Neural progenitor cell (in vitro differentiated cells): Measurements from ENCODE around the gene TMEM9B. TPM values are rescaled to one million over a fixed set of nuclear protein-coding genes. Genes with fewer than 3 reads are reported as not detected.

Experiments used
- DNase-seq: peaks from one replicate; pipeline ENCODE4 v3.0.0-alpha.2; 2016; ENCODE audit warnings: low spot score
- H2AFZ ChIP-seq: fragments of 200-600 bp; sonication (generic); replicated peaks from 2 replicates; pipeline ENCODE4 v1.6.1; 2016; ENCODE audit warnings: antibody characterized with exemption
- H3F3A ChIP-seq: fragments of 200-600 bp; sonication (generic); 2 replicates; pipeline ENCODE4 v1.6.1; 2016; ENCODE audit warnings: antibody characterized with exemption, low read depth
- H3K27ac ChIP-seq: fragments of 200-600 bp; sonication (generic); 2 replicates; pipeline ENCODE4 v1.5.1; 2016; ENCODE audit warnings: mild to moderate bottlenecking
- H3K27me3 ChIP-seq: fragments of 200-600 bp; sonication (generic); 2 replicates; pipeline ENCODE4 v1.6.1; 2016; ENCODE audit warnings: mild to moderate bottlenecking, moderate library complexity
- H3K36me3 ChIP-seq: fragments of 200-600 bp; sonication (generic); 2 replicates; pipeline ENCODE4 v1.5.1; 2016
- H3K4me1 ChIP-seq: fragments of 200-600 bp; sonication (generic); 2 replicates; pipeline ENCODE4 v1.6.1; 2016; ENCODE audit warnings: mixed run types
- H3K4me2 ChIP-seq: fragments of 200-600 bp; sonication (generic); 2 replicates; pipeline ENCODE4 v1.6.1; 2016
- H3K4me3 ChIP-seq: fragments of 200-600 bp; sonication (generic); 2 replicates; pipeline ENCODE4 v1.5.1; 2016
- H3K79me2 ChIP-seq: fragments of 200-600 bp; sonication (generic); 2 replicates; pipeline ENCODE4 v1.6.1; 2016; ENCODE audit warnings: low read depth
- H3K9ac ChIP-seq: fragments of 200-600 bp; sonication (generic); 2 replicates; pipeline ENCODE4 v1.6.1; 2016
- H3K9me3 ChIP-seq: fragments of 200-600 bp; sonication (generic); 2 replicates; pipeline ENCODE4 v1.5.1; 2016; ENCODE audit warnings: low read depth
- H4K20me1 ChIP-seq: fragments of 200-600 bp; sonication (generic); 2 replicates; pipeline ENCODE4 v1.6.1; 2016; ENCODE audit warnings: low read depth
- H3K27ac Mint-ChIP-seq: 3 replicates; pipeline ENCODE4 v1.8.0; 2021; ENCODE audit warnings: mixed read lengths
- H3K27me3 Mint-ChIP-seq: 2 replicates; pipeline ENCODE4 v1.8.0; 2022; ENCODE audit warnings: low read depth, mild to moderate bottlenecking, inconsistent platforms, moderate library complexity, mixed read lengths; ENCODE audit not compliant: insufficient read depth
- H3K36me3 Mint-ChIP-seq: 3 replicates; pipeline ENCODE4 v1.8.0; 2021; ENCODE audit warnings: mixed read lengths
- H3K4me1 Mint-ChIP-seq: 3 replicates; pipeline ENCODE4 v1.8.0; 2021; ENCODE audit warnings: mixed read lengths
- H3K4me3 Mint-ChIP-seq: 3 replicates; pipeline ENCODE4 v1.8.0; 2021; ENCODE audit warnings: mild to moderate bottlenecking, moderate library complexity, mixed read lengths
- H3K9me3 Mint-ChIP-seq: 3 replicates; pipeline ENCODE4 v1.8.0; 2020; ENCODE audit warnings: mixed read lengths
- CTCF ChIP-seq: fragments of 200-600 bp; sonication (generic); IDR thresholded peaks from 2 replicates; pipeline ENCODE4 v1.5.1; 2017; ENCODE audit warnings: antibody characterized with exemption, mild to moderate bottlenecking
- EZH2 ChIP-seq: fragments of 200-600 bp; sonication (generic); IDR thresholded peaks from 2 replicates; pipeline ENCODE4 v1.6.1; 2017; ENCODE audit warnings: antibody characterized with exemption, mild to moderate bottlenecking, moderate library complexity
- EZH2phosphoT487 ChIP-seq: fragments of 200-600 bp; sonication (generic); IDR thresholded peaks from 2 replicates; pipeline ENCODE4 v1.6.1; 2017; ENCODE audit warnings: antibody characterized with exemption
- total RNA-seq: library from RNA; depleted of rRNA; stranded (reverse); fragments of >200 nt; gene quantifications from 2 replicates; pipeline ENCODE4 v1.2.3, GENCODE V29; 2015; ENCODE audit warnings: low replicate concordance

The TMEM9B gene
- total RNA-seq, 1 donor from 2014 or later: 17.6 TPM

GRCh38 chr11:8998017-8998416 lies 33.8 kb upstream of the TMEM9B start:
- DNase-seq: no peak
- Histone ChIP-seq H3K4me3 (no peak overlapping the region), H3K9me3 (no peaks in the 10 kb centered on the region), H3K36me3 (no peaks in the 10 kb centered on the region), H3K27ac (no peak overlapping the region), H3F3A (peaks cover 6% of the 10 kb centered on the region), H3K27me3 (peaks cover 33% of the 10 kb centered on the region), H3K79me2 (no peaks in the 10 kb centered on the region), H3K9ac (no peak overlapping the region), H4K20me1 (peaks cover 6% of the 10 kb centered on the region), H3K4me1 (peaks cover 21% of the 10 kb centered on the region), H3K4me2 (no peak overlapping the region), H2AFZ (no peak overlapping the region)
- no peak overlapping the region for H3K4me3 Mint-ChIP-seq
- H3K36me3 Mint-ChIP-seq: no peaks in the 10 kb centered on the region
- no peaks in the 10 kb centered on the region for H3K9me3 Mint-ChIP-seq
- H3K27me3 Mint-ChIP-seq: peaks cover 5% of the 10 kb centered on the region
- no peak for TF ChIP-seq EZH2phosphoT487
- no peak for TF ChIP-seq CTCF
- TF ChIP-seq EZH2: no peak
- H3K4me1 Mint-ChIP-seq: peaks cover 21% of the 10 kb centered on the region
- H3K27ac Mint-ChIP-seq: no peak overlapping the region

GRCh38 chr11:8997451-8997850 lies 33.2 kb upstream of the TMEM9B start:
- Mint-ChIP-seq H3K9me3 (no peaks in the 10 kb centered on the region), H3K36me3 (no peaks in the 10 kb centered on the region), H3K27ac (no peak overlapping the region), H3K27me3 (peaks cover 4% of the 10 kb centered on the region), H3K4me3 (no peak overlapping the region), H3K4me1 (peaks cover 17% of the 10 kb centered on the region)
- no peaks in the 10 kb centered on the region for H3K36me3 ChIP-seq
- no peak overlapping the region for H2AFZ ChIP-seq
- H4K20me1 ChIP-seq: no peaks in the 10 kb centered on the region
- no peak overlapping the region for H3K4me2 ChIP-seq
- no peak overlapping the region for H3K27ac ChIP-seq
- H3K27me3 ChIP-seq: peaks cover 27% of the 10 kb centered on the region
- H3K4me1 ChIP-seq: peaks cover 16% of the 10 kb centered on the region
- no peak overlapping the region for H3K9ac ChIP-seq
- TF ChIP-seq EZH2phosphoT487 (no peak), CTCF (no peak), EZH2 (no peak)
- no peak overlapping the region for H3K4me3 ChIP-seq
- no peak for DNase-seq
- peaks cover 5% of the 10 kb centered on the region for H3F3A ChIP-seq
- H3K79me2 ChIP-seq: no peaks in the 10 kb centered on the region
- H3K9me3 ChIP-seq: no peaks in the 10 kb centered on the region

GRCh38 chr11:8989453-8989852 lies 25.2 kb upstream of the TMEM9B start:
- Histone ChIP-seq H3K4me2 (no peak overlapping the region), H3K36me3 (peaks cover 3% of the 10 kb centered on the region), H3K4me3 (no peak overlapping the region), H3K79me2 (no peaks in the 10 kb centered on the region), H4K20me1 (no peaks in the 10 kb centered on the region), H3K27ac (no peak overlapping the region), H3K4me1 (peaks cover 6% of the 10 kb centered on the region), H3K9me3 (no peaks in the 10 kb centered on the region), H3F3A (no peaks in the 10 kb centered on the region), H3K27me3 (no peaks in the 10 kb centered on the region), H3K9ac (no peak overlapping the region), H2AFZ (no peak overlapping the region)
- Mint-ChIP-seq H3K36me3 (peaks cover 4% of the 10 kb centered on the region), H3K4me3 (no peak overlapping the region), H3K27ac (no peak overlapping the region), H3K4me1 (peaks cover 8% of the 10 kb centered on the region), H3K27me3 (peaks cover 4% of the 10 kb centered on the region), H3K9me3 (no peaks in the 10 kb centered on the region)
- no peak for TF ChIP-seq EZH2
- TF ChIP-seq CTCF: no peak
- no peak for TF ChIP-seq EZH2phosphoT487
- DNase-seq: no peak
